ENCODE results near the gene INPP5K.
"Not testable (repeated sequence)": the region's sequence is repeated elsewhere in the genome, so short reads cannot be mapped to it uniquely, and the experiment has no call there.

GRCh38 chr17:1526876-1527275, 10.5 kb upstream of the INPP5K start:
- not testable (repeated sequence) for TF ChIP-seq CTCF (conservative IDR thresholded peaks at IDR 0.05; ENCODE audit: low read depth, low read length); POLR2A (IDR thresholded peaks at IDR 0.05; ENCODE audit: low read depth, low read length); BHLHE40 (IDR thresholded peaks at IDR 0.05; ENCODE audit: low read depth, low read length); MXI1 (IDR thresholded peaks at IDR 0.05; ENCODE audit: borderline replicate concordance, low read depth, low read length); MAZ (IDR thresholded peaks at IDR 0.05; ENCODE audit: borderline replicate concordance, low read depth, low read length); RFX5 (IDR thresholded peaks at IDR 0.05; ENCODE audit: low read depth, low read length); ELK1 (IDR thresholded peaks at IDR 0.05; ENCODE audit: borderline replicate concordance, low read depth, low read length)

All from IMR-90 (cell line).